OCI-LY1 (cell line): Measurements from ENCODE around the gene PRR16.

Experiments
- H2AFZ ChIP-seq: fragments of 200-600 bp; sonication (generic), shearing (Covaris generic); 2 replicates; pipeline ENCODE4 v1.6.0; 2014; ENCODE audit warnings: antibody characterized with exemption, mild to moderate bottlenecking, low read length
- H3F3A ChIP-seq: fragments of 200-600 bp; sonication (generic), shearing (Covaris generic); 2 replicates; pipeline ENCODE4 v1.6.0; 2014; ENCODE audit warnings: mild to moderate bottlenecking, antibody characterized with exemption, low read length, moderate library complexity; ENCODE audit not compliant: insufficient read depth
- H3K27ac ChIP-seq: fragments of 200-600 bp; sonication (generic); 2 replicates; pipeline ENCODE4 v1.5.1; 2014; ENCODE audit warnings: low read length, mixed run types, mild to moderate bottlenecking, low read depth; ENCODE audit not compliant: poor library complexity, severe bottlenecking
- H3K27me3 ChIP-seq: fragments of 200-600 bp; sonication (generic); 2 replicates; pipeline ENCODE4 v1.6.0; 2014; ENCODE audit warnings: antibody characterized with exemption, mild to moderate bottlenecking, low read length, moderate library complexity; ENCODE audit not compliant: insufficient read depth
- H3K36me3 ChIP-seq: fragments of 200-600 bp; sonication (generic); 2 replicates; pipeline ENCODE4 v1.6.1; 2014; ENCODE audit warnings: mild to moderate bottlenecking, antibody characterized with exemption, low read length, moderate library complexity, mixed read lengths; ENCODE audit not compliant: insufficient read depth
- H3K4me1 ChIP-seq: fragments of 200-600 bp; sonication (generic); 2 replicates; pipeline ENCODE4 v1.5.1; 2014; ENCODE audit warnings: mild to moderate bottlenecking, low read length, moderate library complexity; ENCODE audit not compliant: insufficient read depth, severe bottlenecking
- H3K4me2 ChIP-seq: fragments of 200-600 bp; sonication (generic), shearing (Covaris generic); 2 replicates; pipeline ENCODE4 v1.6.1; 2014; ENCODE audit warnings: low read length
- H3K4me3 ChIP-seq: fragments of 200-600 bp; sonication (generic); 2 replicates; pipeline ENCODE4 v1.5.1; 2014; ENCODE audit warnings: low read length, low read depth, mild to moderate bottlenecking, mixed read lengths; ENCODE audit not compliant: poor library complexity, severe bottlenecking
- H3K79me2 ChIP-seq: fragments of 200-600 bp; shearing (Covaris generic); 2 replicates; pipeline ENCODE4 v1.6.1; 2016; ENCODE audit warnings: mixed run types, low read length, mixed read lengths; ENCODE audit not compliant: insufficient read depth
- H3K9ac ChIP-seq: fragments of 200-600 bp; sonication (generic), shearing (Covaris generic); 2 replicates; pipeline ENCODE4 v1.6.1; 2014; ENCODE audit warnings: mild to moderate bottlenecking, low read length, mixed read lengths
- H3K9me2 ChIP-seq: fragments of 200-600 bp; sonication (generic), shearing (Covaris generic); 2 replicates; pipeline ENCODE4 v1.6.1; 2014; ENCODE audit warnings: low read depth, mild to moderate bottlenecking, low read length, mixed read lengths
- H3K9me3 ChIP-seq: fragments of 200-600 bp; shearing (Covaris generic); 2 replicates; pipeline ENCODE4 v1.6.1; 2014; ENCODE audit warnings: low read length, mixed read lengths
- H4K20me1 ChIP-seq: fragments of 200-600 bp; sonication (generic), shearing (Covaris generic); 2 replicates; pipeline ENCODE4 v1.6.0; 2016; ENCODE audit warnings: mild to moderate bottlenecking, low read length; ENCODE audit not compliant: insufficient read depth
- CTCF ChIP-seq: fragments of 200-600 bp; sonication (generic), shearing (Covaris generic); IDR thresholded peaks from 2 replicates; pipeline ENCODE4 v1.5.1; 2017; ENCODE audit warnings: mild to moderate bottlenecking, antibody characterized with exemption, low read length, moderate library complexity, mixed read lengths
- EZH2 ChIP-seq: fragments of 200-600 bp; sonication (generic), shearing (Covaris generic); IDR thresholded peaks from 2 replicates; pipeline ENCODE4 v1.8.0; 2017; ENCODE audit warnings: borderline replicate concordance, mixed run types, mild to moderate bottlenecking, antibody characterized with exemption, low read length, moderate library complexity, mixed read lengths

PRR16 gene

GRCh38 chr5:120538149-120538548 lies 74.0 kb downstream of the PRR16 start:
- no peaks in the 10 kb centered on the region for H4K20me1 ChIP-seq
- H3K27ac ChIP-seq, result no peak overlapping the region
- H3K9me3 ChIP-seq, result no peaks in the 10 kb centered on the region
- no peak overlapping the region for H3K4me2 ChIP-seq
- H3K36me3 ChIP-seq, result no peaks in the 10 kb centered on the region
- H2AFZ ChIP-seq, result no peak overlapping the region
- H3K27me3 ChIP-seq, result no peaks in the 10 kb centered on the region
- no peaks in the 10 kb centered on the region for H3K79me2 ChIP-seq
- H3K4me3 ChIP-seq, result no peak overlapping the region
- no peak overlapping the region for H3K9ac ChIP-seq
- no peaks in the 10 kb centered on the region for H3F3A ChIP-seq
- no peak for TF ChIP-seq CTCF
- TF ChIP-seq EZH2, result no peak
- H3K4me1 ChIP-seq, result no peaks in the 10 kb centered on the region
- no peaks in the 10 kb centered on the region for H3K9me2 ChIP-seq

GRCh38 chr5:120538644-120539043 lies 74.5 kb downstream of the PRR16 start:
- Histone ChIP-seq H3K27ac (no peak overlapping the region), H3K9me2 (no peaks in the 10 kb centered on the region), H3K27me3 (no peaks in the 10 kb centered on the region), H4K20me1 (no peaks in the 10 kb centered on the region), H3K4me3 (no peak overlapping the region), H3K4me2 (no peak overlapping the region), H3F3A (no peaks in the 10 kb centered on the region), H3K79me2 (no peaks in the 10 kb centered on the region), H2AFZ (no peak overlapping the region), H3K9ac (no peak overlapping the region), H3K4me1 (no peaks in the 10 kb centered on the region), H3K9me3 (no peaks in the 10 kb centered on the region), H3K36me3 (no peaks in the 10 kb centered on the region)
- no peak for TF ChIP-seq EZH2
- TF ChIP-seq CTCF, result no peak

GRCh38 chr5:120539471-120539870 lies 75.4 kb downstream of the PRR16 start:
- Histone ChIP-seq H3K4me3 (no peak overlapping the region), H3K9me2 (no peaks in the 10 kb centered on the region), H3K4me1 (no peaks in the 10 kb centered on the region), H3K27ac (no peak overlapping the region), H3K4me2 (no peak overlapping the region), H3K27me3 (no peaks in the 10 kb centered on the region), H3K9ac (no peak overlapping the region), H2AFZ (no peak overlapping the region), H3K79me2 (no peaks in the 10 kb centered on the region), H3K9me3 (no peaks in the 10 kb centered on the region), H3K36me3 (no peaks in the 10 kb centered on the region), H4K20me1 (no peaks in the 10 kb centered on the region), H3F3A (no peaks in the 10 kb centered on the region)
- TF ChIP-seq CTCF (no peak), EZH2 (no peak)
